Liver (tissue), 9 donors: Measurements from ENCODE around the gene OR6P1. TPM values are rescaled to one million over a fixed set of nuclear protein-coding genes. Genes with fewer than 3 reads are reported as not detected.

Source experiments
- DNase-seq: peaks from one replicate; pipeline ENCODE4 v3.0.0-alpha.2; 2017; ENCODE audit warnings: low spot score
- H3K27ac ChIP-seq, 2 donors: one replicate each; pipeline ENCODE4 v1.7.0; 2013; ENCODE audit warnings: inconsistent platforms in 2 of 2, low read length in 2 of 2, control low read depth in 1 of 2, low read depth in 1 of 2, mild to moderate bottlenecking in 1 of 2
- H3K27me3 ChIP-seq, 4 donors: one replicate each; pipeline versions ENCODE4 v1.6.1 to v1.7.0; 2013; ENCODE audit warnings: low read length in 3 of 4, inconsistent platforms in 1 of 4, mild to moderate bottlenecking in 1 of 4, moderate library complexity in 1 of 4; ENCODE audit not compliant: control insufficient read depth in 4 of 4, insufficient read depth in 4 of 4
- H3K36me3 ChIP-seq, 4 donors: one replicate each; pipeline versions ENCODE4 v1.6.1 to v1.7.0; 2013; ENCODE audit warnings: low read length in 3 of 4, mild to moderate bottlenecking in 3 of 4, low read depth in 1 of 4, moderate library complexity in 1 of 4; ENCODE audit not compliant: control insufficient read depth in 4 of 4, insufficient read depth in 3 of 4
- H3K4me1 ChIP-seq, 4 donors: one replicate each; pipeline versions ENCODE4 v1.6.1 to v1.7.0; 2013; ENCODE audit warnings: low read length in 3 of 4, mild to moderate bottlenecking in 3 of 4, moderate library complexity in 1 of 4; ENCODE audit not compliant: control insufficient read depth in 4 of 4, insufficient read depth in 4 of 4
- H3K4me3 ChIP-seq, 3 donors: one replicate each; pipeline versions ENCODE4 v1.6.1 to v1.7.0; 2013; ENCODE audit warnings: low read length in 3 of 3, control low read depth in 1 of 3, low read depth in 1 of 3, mild to moderate bottlenecking in 1 of 3
- H3K9ac ChIP-seq, 2 donors: one replicate each; pipeline ENCODE4 v1.7.0; 2013; ENCODE audit warnings: low read length in 2 of 2, mild to moderate bottlenecking in 2 of 2, moderate library complexity in 2 of 2, control low read depth in 1 of 2, low read depth in 1 of 2
- H3K9me3 ChIP-seq, 4 donors: one replicate each; pipeline versions ENCODE4 v1.6.1 to v1.7.0; 2013; ENCODE audit warnings: low read length in 3 of 4; ENCODE audit not compliant: control insufficient read depth in 4 of 4
- EGR1 ChIP-seq, 2 donors: IDR thresholded peaks; 2 replicates each; pipeline ENCODE4 v1.6.1; 2016 to 2018; ENCODE audit warnings: antibody characterized with exemption in 2 of 2, low read depth in 2 of 2
- FOXA1 ChIP-seq: IDR thresholded peaks from 2 replicates; pipeline ENCODE4 v1.6.1; 2016; ENCODE audit warnings: antibody characterized with exemption
- FOXA2 ChIP-seq: IDR thresholded peaks from 2 replicates; pipeline ENCODE4 v1.6.1; 2016; ENCODE audit warnings: antibody characterized with exemption
- GABPA ChIP-seq, 2 donors: IDR thresholded peaks in 1 of 2; conservative IDR thresholded peaks in 1 of 2; 2 replicates each; pipeline ENCODE4 v1.6.1; 2016; ENCODE audit warnings: antibody characterized with exemption in 2 of 2, mild to moderate bottlenecking in 1 of 2, moderate library complexity in 1 of 2
- HNF4A ChIP-seq, 2 donors: conservative IDR thresholded peaks; 2 replicates each; pipeline ENCODE4 v1.6.1; 2016; ENCODE audit warnings: antibody characterized with exemption in 2 of 2, mild to moderate bottlenecking in 2 of 2
- HNF4G ChIP-seq: IDR thresholded peaks from 2 replicates; pipeline ENCODE4 v1.6.1; 2016; ENCODE audit warnings: antibody characterized with exemption
- JUND ChIP-seq, 2 donors: IDR thresholded peaks; 2 replicates each; pipeline ENCODE4 v1.6.1; 2016; ENCODE audit warnings: antibody characterized with exemption in 2 of 2
- NR2F2 ChIP-seq: IDR thresholded peaks from 2 replicates; pipeline ENCODE4 v1.6.1; 2016; ENCODE audit warnings: antibody characterized with exemption
- RAD21 ChIP-seq, 2 donors: IDR thresholded peaks; 2 replicates each; pipeline ENCODE4 v1.6.1; 2016; ENCODE audit warnings: antibody characterized with exemption in 2 of 2, mild to moderate bottlenecking in 2 of 2
- RXRA ChIP-seq, 2 donors: IDR thresholded peaks; 2 replicates each; pipeline ENCODE4 v1.6.1; 2017 to 2018; ENCODE audit warnings: antibody characterized with exemption in 2 of 2, mild to moderate bottlenecking in 1 of 2
- SP1 ChIP-seq: IDR thresholded peaks from 2 replicates; pipeline ENCODE4 v1.6.1; 2018; ENCODE audit warnings: antibody characterized with exemption, mild to moderate bottlenecking
- TAF1 ChIP-seq: conservative IDR thresholded peaks from 2 replicates; pipeline ENCODE4 v1.6.1; 2016; ENCODE audit warnings: antibody characterized with exemption, mild to moderate bottlenecking
- YY1 ChIP-seq: IDR thresholded peaks from 2 replicates; pipeline ENCODE4 v1.6.1; 2016; ENCODE audit warnings: antibody characterized with exemption, mild to moderate bottlenecking
- WGBS: extraction: QIAGEN DNeasy Blood & Tissue Kit; methylation state at CpG from one replicate; pipeline ENCODE4 v1.1.7; 2013; 5-methylcytosine and 5-hydroxymethylcytosine counted together
- polyA plus RNA-seq, 2 donors: library from polyadenylated mRNA; stranded (reverse) in 1 of 2; unstranded in 1 of 2; fragments of 200-250 nt in 1 of 2; fragments of >200 nt in 1 of 2; fragmentation: Nextera tagmentation in 1 of 2; extraction: Ambion mirVana in 1 of 2; gene quantifications; one replicate each; pipeline versions ENCODE4 v1.2.1 to v1.2.3, GENCODE V29; 2013 to 2015
- total RNA-seq, 2 donors: library from RNA; depleted of rRNA; stranded (reverse); fragments of >200 nt; gene quantifications; one replicate each; pipeline ENCODE4 v1.2.3, GENCODE V29; 2014
- TF ChIP-seq, protein P1 (sequence below): IDR thresholded peaks from 2 replicates; pipeline ENCODE4 v1.6.1; 2016; ENCODE audit warnings: antibody characterized with exemption
- TF ChIP-seq, protein P2 (sequence below): IDR thresholded peaks from 2 replicates; pipeline ENCODE4 v1.6.1; 2016; ENCODE audit warnings: antibody characterized with exemption
- TF ChIP-seq, protein P3 (sequence below): IDR thresholded peaks from 2 replicates; pipeline ENCODE4 v1.6.1; 2016; ENCODE audit warnings: antibody characterized with exemption
- TF ChIP-seq, protein P4 (sequence below): IDR thresholded peaks from 2 replicates; pipeline ENCODE4 v1.6.1; 2016; ENCODE audit warnings: antibody characterized with exemption, mild to moderate bottlenecking
- TF ChIP-seq, protein P5 (sequence below): fragments of 150-350 bp; IDR thresholded peaks from 2 replicates; pipeline ENCODE4 v1.5.1; 2017; ENCODE audit warnings: improper control_type of control experiment, low read depth, low read length; ENCODE audit not compliant: missing input control
- donor health status: healthy.
- donor health status: healthy.
- donor health status: healthy.
- donor health status: healthy.
- donor health status: healthy.

The OR6P1 gene
- total and polyA plus RNA-seq, 4 donors = not detected

DNA sequence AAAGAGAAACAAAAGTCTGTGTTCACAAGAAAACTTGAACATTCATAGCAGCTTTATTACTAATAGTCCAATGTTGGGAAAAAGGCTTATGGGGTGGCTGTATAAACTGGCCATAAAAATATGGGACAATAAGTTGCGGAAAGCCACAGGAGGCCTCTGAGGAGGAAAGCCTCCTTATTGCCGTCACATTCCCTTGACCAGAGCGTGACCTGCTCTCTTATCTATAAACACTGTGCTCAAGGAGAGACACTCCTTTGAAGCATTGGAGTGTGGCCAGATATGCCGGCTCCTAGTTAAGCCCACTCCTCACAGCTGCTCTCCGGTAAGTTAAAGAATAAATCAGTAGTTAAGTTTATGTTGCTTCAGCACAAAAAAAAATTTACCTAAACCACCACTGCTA lies 35.9 kb downstream of the OR6P1 start:
- no peak overlapping the region for H3K4me3 ChIP-seq
- no peak for DNase-seq
- no peaks in the 10 kb centered on the region for H3K27me3 ChIP-seq
- no peak for TF ChIP-seq YY1
- no peak for TF ChIP-seq RAD21 (IDR thresholded peaks at IDR 0.05)
- no peak for TF ChIP-seq FOXA1
- TF ChIP-seq RXRA (IDR thresholded peaks at IDR 0.05) = no peak
- TF ChIP-seq, protein P1, sequence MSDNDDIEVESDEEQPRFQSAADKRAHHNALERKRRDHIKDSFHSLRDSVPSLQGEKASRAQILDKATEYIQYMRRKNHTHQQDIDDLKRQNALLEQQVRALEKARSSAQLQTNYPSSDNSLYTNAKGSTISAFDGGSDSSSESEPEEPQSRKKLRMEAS = no peak
- TF ChIP-seq TAF1 = no peak
- TF ChIP-seq, protein P2, sequence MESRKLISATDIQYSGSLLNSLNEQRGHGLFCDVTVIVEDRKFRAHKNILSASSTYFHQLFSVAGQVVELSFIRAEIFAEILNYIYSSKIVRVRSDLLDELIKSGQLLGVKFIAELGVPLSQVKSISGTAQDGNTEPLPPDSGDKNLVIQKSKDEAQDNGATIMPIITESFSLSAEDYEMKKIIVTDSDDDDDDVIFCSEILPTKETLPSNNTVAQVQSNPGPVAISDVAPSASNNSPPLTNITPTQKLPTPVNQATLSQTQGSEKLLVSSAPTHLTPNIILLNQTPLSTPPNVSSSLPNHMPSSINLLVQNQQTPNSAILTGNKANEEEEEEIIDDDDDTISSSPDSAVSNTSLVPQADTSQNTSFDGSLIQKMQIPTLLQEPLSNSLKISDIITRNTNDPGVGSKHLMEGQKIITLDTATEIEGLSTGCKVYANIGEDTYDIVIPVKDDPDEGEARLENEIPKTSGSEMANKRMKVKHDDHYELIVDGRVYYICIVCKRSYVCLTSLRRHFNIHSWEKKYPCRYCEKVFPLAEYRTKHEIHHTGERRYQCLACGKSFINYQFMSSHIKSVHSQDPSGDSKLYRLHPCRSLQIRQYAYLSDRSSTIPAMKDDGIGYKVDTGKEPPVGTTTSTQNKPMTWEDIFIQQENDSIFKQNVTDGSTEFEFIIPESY = no peak
- no peak for TF ChIP-seq SP1
- no peak for TF ChIP-seq HNF4A (conservative IDR thresholded peaks at IDR 0.05)
- TF ChIP-seq FOXA2 = no peak
- TF ChIP-seq GABPA (IDR thresholded peaks at IDR 0.05 in 1 of 2, conservative IDR thresholded peaks at IDR 0.05 in 1 of 2) = no peak
- TF ChIP-seq, protein P3, sequence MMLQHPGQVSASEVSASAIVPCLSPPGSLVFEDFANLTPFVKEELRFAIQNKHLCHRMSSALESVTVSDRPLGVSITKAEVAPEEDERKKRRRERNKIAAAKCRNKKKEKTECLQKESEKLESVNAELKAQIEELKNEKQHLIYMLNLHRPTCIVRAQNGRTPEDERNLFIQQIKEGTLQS = no peak
- no peak for TF ChIP-seq NR2F2
- no peak for TF ChIP-seq EGR1 (IDR thresholded peaks at IDR 0.05; ENCODE audit: low read depth in 2 of 2)
- TF ChIP-seq JUND (IDR thresholded peaks at IDR 0.05) = no peak
- no peak for TF ChIP-seq HNF4G
- TF ChIP-seq, protein P4, sequence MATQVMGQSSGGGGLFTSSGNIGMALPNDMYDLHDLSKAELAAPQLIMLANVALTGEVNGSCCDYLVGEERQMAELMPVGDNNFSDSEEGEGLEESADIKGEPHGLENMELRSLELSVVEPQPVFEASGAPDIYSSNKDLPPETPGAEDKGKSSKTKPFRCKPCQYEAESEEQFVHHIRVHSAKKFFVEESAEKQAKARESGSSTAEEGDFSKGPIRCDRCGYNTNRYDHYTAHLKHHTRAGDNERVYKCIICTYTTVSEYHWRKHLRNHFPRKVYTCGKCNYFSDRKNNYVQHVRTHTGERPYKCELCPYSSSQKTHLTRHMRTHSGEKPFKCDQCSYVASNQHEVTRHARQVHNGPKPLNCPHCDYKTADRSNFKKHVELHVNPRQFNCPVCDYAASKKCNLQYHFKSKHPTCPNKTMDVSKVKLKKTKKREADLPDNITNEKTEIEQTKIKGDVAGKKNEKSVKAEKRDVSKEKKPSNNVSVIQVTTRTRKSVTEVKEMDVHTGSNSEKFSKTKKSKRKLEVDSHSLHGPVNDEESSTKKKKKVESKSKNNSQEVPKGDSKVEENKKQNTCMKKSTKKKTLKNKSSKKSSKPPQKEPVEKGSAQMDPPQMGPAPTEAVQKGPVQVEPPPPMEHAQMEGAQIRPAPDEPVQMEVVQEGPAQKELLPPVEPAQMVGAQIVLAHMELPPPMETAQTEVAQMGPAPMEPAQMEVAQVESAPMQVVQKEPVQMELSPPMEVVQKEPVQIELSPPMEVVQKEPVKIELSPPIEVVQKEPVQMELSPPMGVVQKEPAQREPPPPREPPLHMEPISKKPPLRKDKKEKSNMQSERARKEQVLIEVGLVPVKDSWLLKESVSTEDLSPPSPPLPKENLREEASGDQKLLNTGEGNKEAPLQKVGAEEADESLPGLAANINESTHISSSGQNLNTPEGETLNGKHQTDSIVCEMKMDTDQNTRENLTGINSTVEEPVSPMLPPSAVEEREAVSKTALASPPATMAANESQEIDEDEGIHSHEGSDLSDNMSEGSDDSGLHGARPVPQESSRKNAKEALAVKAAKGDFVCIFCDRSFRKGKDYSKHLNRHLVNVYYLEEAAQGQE = no peak
- TF ChIP-seq, protein P5, sequence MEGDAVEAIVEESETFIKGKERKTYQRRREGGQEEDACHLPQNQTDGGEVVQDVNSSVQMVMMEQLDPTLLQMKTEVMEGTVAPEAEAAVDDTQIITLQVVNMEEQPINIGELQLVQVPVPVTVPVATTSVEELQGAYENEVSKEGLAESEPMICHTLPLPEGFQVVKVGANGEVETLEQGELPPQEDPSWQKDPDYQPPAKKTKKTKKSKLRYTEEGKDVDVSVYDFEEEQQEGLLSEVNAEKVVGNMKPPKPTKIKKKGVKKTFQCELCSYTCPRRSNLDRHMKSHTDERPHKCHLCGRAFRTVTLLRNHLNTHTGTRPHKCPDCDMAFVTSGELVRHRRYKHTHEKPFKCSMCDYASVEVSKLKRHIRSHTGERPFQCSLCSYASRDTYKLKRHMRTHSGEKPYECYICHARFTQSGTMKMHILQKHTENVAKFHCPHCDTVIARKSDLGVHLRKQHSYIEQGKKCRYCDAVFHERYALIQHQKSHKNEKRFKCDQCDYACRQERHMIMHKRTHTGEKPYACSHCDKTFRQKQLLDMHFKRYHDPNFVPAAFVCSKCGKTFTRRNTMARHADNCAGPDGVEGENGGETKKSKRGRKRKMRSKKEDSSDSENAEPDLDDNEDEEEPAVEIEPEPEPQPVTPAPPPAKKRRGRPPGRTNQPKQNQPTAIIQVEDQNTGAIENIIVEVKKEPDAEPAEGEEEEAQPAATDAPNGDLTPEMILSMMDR = no peak
- H3K27ac ChIP-seq = no peak overlapping the region
- H3K9ac ChIP-seq = no peak overlapping the region
- no peaks in the 10 kb centered on the region for H3K4me1 ChIP-seq
- no peaks in the 10 kb centered on the region for H3K9me3 ChIP-seq
- 41% methylated on average over 5 of the region's 5 CpGs for WGBS
- no peaks in the 10 kb centered on the region for H3K36me3 ChIP-seq
